HEK293 (cell line): ENCODE results near the gene SYTL3.

Experiments used
- BCL11B ChIP-seq: fragments of 450-650 bp; formaldehyde crosslinking; IDR thresholded peaks from 2 replicates; pipeline ENCODE4 v1.5.1; 2016; ENCODE audit warnings: low read depth, missing biosample characterization, missing genetic modification characterization
- REPIN1 ChIP-seq: fragments of 450-650 bp; formaldehyde crosslinking; IDR thresholded peaks from 2 replicates; pipeline ENCODE4 v1.5.1; 2017; ENCODE audit warnings: missing biosample characterization, missing genetic modification characterization, low read depth
- SP2 ChIP-seq: fragments of 450-650 bp; formaldehyde crosslinking; IDR thresholded peaks from 2 replicates; pipeline ENCODE4 v1.5.1; 2016; ENCODE audit warnings: missing biosample characterization, missing genetic modification characterization
- ZBTB8A ChIP-seq: fragments of 450-650 bp; formaldehyde crosslinking; IDR thresholded peaks from 2 replicates; pipeline ENCODE4 v1.5.1; 2016; ENCODE audit warnings: missing biosample characterization, missing genetic modification characterization
- ZNF10 ChIP-seq: fragments of 450-650 bp; formaldehyde crosslinking; IDR thresholded peaks from 2 replicates; pipeline ENCODE4 v1.5.1; 2017; ENCODE audit warnings: missing biosample characterization, missing genetic modification characterization
- ZNF202 ChIP-seq: fragments of 450-650 bp; formaldehyde crosslinking; IDR thresholded peaks from 2 replicates; pipeline ENCODE4 v1.5.1; 2016; ENCODE audit warnings: missing biosample characterization, missing genetic modification characterization, borderline replicate concordance
- ZNF501 ChIP-seq: fragments of 450-650 bp; formaldehyde crosslinking; IDR thresholded peaks from 2 replicates; pipeline ENCODE4 v1.5.1; 2016; ENCODE audit warnings: missing biosample characterization, missing genetic modification characterization
- ZNF658 ChIP-seq: fragments of 450-650 bp; formaldehyde crosslinking; IDR thresholded peaks from 2 replicates; pipeline ENCODE4; 2016; ENCODE audit warnings: missing biosample characterization, missing genetic modification characterization
- ZNF670 ChIP-seq: fragments of 450-650 bp; formaldehyde crosslinking; IDR thresholded peaks from 2 replicates; pipeline ENCODE4 v1.5.1; 2016; ENCODE audit warnings: missing biosample characterization, missing genetic modification characterization, low read depth
- ZNF776 ChIP-seq: fragments of 450-650 bp; formaldehyde crosslinking; IDR thresholded peaks from 2 replicates; pipeline ENCODE4 v1.5.0; 2017; ENCODE audit warnings: missing biosample characterization, missing genetic modification characterization, borderline replicate concordance
- TF ChIP-seq, protein P1 (sequence below): fragments of 450-650 bp; formaldehyde crosslinking; IDR thresholded peaks from 2 replicates; pipeline ENCODE4 v1.5.1; 2016; ENCODE audit warnings: missing biosample characterization, missing genetic modification characterization

- TF ChIP-seq ZNF658 (tag by site-specific recombination) (no peak), ZNF776 (tag by site-specific recombination) (no peak), ZNF670 (tag by site-specific recombination) (no peak), ZNF10 (tag by site-specific recombination) (no peak), SP2 (tag by site-specific recombination) (no peak), REPIN1 (tag by site-specific recombination) (no peak), BCL11B (tag by site-specific recombination) (no peak), ZBTB8A (tag by site-specific recombination) (no peak), ZNF501 (tag by site-specific recombination) (no peak), ZNF202 (tag by site-specific recombination) (no peak)
- TF ChIP-seq, protein P1, sequence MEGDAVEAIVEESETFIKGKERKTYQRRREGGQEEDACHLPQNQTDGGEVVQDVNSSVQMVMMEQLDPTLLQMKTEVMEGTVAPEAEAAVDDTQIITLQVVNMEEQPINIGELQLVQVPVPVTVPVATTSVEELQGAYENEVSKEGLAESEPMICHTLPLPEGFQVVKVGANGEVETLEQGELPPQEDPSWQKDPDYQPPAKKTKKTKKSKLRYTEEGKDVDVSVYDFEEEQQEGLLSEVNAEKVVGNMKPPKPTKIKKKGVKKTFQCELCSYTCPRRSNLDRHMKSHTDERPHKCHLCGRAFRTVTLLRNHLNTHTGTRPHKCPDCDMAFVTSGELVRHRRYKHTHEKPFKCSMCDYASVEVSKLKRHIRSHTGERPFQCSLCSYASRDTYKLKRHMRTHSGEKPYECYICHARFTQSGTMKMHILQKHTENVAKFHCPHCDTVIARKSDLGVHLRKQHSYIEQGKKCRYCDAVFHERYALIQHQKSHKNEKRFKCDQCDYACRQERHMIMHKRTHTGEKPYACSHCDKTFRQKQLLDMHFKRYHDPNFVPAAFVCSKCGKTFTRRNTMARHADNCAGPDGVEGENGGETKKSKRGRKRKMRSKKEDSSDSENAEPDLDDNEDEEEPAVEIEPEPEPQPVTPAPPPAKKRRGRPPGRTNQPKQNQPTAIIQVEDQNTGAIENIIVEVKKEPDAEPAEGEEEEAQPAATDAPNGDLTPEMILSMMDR: no peak
These were observed 134.7 kb downstream of the SYTL3 start for GRCh38 chr6:158784505-158784904.
